GM12865 (cell line): ENCODE measurements around the gene CREB5.

Experiments
- DNase-seq: peaks from one replicate; pipeline ENCODE4 v3.0.0; 2010; ENCODE audit warnings: low read depth
- H3K4me3 ChIP-seq: 2 replicates; pipeline ENCODE4 v1.5.1; 2011; ENCODE audit warnings: mild to moderate bottlenecking, low read depth, low read length, control low read depth
- TF ChIP-seq, protein P1 (sequence below): IDR thresholded peaks from 2 replicates; pipeline ENCODE4 v1.5.1; 2011; ENCODE audit warnings: low read length, control low read depth, low read depth, inconsistent platforms; ENCODE audit not compliant: insufficient read depth; ENCODE audit errors: missing control alignments

The CREB5 gene

DNA sequence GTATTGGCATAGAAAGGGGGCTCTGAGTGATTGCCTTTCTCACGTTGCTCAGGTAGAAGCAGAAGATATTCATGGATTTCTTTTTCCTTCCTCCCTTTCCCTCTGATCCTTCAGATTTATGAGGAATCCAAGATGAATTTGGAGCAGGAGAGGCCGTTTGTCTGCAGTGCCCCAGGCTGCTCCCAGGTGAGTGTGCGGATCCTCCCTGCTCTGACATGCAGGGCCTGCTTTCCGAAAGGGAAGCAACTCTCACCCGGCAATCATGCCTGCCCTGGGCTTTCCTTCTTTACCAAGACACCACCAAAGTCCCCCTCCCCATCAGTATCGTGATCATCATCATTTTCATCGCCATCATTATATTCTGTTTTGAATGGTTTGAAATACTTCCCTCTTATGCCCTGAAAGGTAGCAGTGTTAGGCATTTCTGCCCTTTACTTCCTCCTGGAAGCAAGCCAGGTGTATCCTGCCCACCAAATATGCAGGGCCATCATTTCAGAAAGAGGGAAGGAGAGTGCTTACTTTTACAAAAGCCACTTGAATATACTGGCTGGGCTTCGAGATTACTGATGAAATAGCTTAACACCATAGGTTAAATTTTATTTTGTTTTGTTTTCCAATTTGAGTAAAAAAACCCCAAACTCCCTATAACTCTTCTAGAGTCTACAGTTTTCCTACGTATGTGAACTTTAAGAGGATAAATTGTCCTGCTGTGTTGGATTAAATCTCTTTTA lies 75.9 kb downstream of the CREB5 start:
- no peak overlapping the region for H3K4me3 ChIP-seq
- DNase-seq = no peak
- TF ChIP-seq, protein P1, sequence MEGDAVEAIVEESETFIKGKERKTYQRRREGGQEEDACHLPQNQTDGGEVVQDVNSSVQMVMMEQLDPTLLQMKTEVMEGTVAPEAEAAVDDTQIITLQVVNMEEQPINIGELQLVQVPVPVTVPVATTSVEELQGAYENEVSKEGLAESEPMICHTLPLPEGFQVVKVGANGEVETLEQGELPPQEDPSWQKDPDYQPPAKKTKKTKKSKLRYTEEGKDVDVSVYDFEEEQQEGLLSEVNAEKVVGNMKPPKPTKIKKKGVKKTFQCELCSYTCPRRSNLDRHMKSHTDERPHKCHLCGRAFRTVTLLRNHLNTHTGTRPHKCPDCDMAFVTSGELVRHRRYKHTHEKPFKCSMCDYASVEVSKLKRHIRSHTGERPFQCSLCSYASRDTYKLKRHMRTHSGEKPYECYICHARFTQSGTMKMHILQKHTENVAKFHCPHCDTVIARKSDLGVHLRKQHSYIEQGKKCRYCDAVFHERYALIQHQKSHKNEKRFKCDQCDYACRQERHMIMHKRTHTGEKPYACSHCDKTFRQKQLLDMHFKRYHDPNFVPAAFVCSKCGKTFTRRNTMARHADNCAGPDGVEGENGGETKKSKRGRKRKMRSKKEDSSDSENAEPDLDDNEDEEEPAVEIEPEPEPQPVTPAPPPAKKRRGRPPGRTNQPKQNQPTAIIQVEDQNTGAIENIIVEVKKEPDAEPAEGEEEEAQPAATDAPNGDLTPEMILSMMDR = no peak

- TF ChIP-seq, protein P1 = no peak
- H3K4me3 ChIP-seq = no peak overlapping the region
- DNase-seq = no peak
Measured at GRCh38 chr7:28490831-28491230, 78.5 kb downstream of the CREB5 start.

DNA sequence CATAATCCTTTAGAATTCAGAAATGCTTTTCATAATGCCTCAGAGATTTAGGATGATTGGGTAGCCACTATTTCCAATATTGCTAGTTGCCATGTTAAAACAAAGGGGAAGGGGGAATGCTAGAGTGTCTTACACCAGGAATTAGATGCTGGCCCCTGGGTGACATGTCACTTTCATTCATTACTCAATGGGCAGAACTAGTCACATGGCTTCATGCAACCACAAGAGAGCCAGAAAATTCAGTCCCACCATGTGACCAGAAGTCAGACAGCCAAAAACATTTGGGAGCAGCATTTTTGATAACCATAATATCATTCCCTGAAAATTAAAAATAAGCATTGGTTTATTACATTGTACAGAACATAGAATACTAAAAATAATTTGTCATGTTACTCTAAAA lies 81.2 kb downstream of the CREB5 start:
- DNase-seq = no peak
- TF ChIP-seq, protein P1 = no peak
- H3K4me3 ChIP-seq = no peak overlapping the region

DNA sequence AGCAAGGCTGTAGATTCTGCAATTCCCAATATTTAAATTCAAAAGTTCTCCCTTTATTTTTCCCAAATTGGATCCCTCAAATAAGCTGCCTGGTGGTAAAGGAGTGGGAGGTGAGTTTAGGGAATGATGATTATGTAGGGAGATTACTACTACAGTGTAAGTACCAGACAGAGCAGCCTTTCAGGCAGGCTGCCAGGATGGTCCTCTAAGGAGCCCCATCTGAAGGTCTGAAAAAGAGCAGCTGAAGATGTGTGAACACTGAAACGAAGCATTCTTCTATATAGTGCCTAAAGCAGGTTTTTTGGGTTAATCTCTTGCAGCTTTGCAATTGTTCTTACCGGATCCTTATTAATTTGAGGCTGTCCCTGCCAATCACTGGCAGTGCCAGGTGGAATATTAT lies 84.7 kb downstream of the CREB5 start:
- TF ChIP-seq, protein P1 = no peak
- no peak for DNase-seq
- H3K4me3 ChIP-seq = no peak overlapping the region

- no peak for DNase-seq
- H3K4me3 ChIP-seq = no peak overlapping the region
- TF ChIP-seq, protein P1 = no peak
Measured at GRCh38 chr7:28498636-28499035, 86.3 kb downstream of the CREB5 start.

- no peak for DNase-seq
- TF ChIP-seq, protein P1 = no peak
- no peak overlapping the region for H3K4me3 ChIP-seq
Measured at GRCh38 chr7:28500138-28500537, 87.8 kb downstream of the CREB5 start.

- TF ChIP-seq, protein P1 = no peak
- DNase-seq = no peak
- no peak overlapping the region for H3K4me3 ChIP-seq
Measured at GRCh38 chr7:28502408-28502807, 90.1 kb downstream of the CREB5 start.
